Keratinocyte (primary cell): ENCODE data around the gene ADAMTSL5. TPM values are rescaled to one million over a fixed set of nuclear protein-coding genes. Genes with fewer than 3 reads are reported as not detected.

Source experiments
- DNase-seq: peaks from one replicate; pipeline ENCODE4 v3.0.0-alpha.2; 2011; ENCODE audit warnings: low read depth, missing footprints, low spot score
- FAIRE-seq: peaks from 2 replicates; lab custom pipeline; 2011; peaks lifted over from hg19 to GRCh38; lab: Jason Lieb, UNC
- H2AFZ ChIP-seq: 2 replicates; pipeline ENCODE4 v1.6.0; 2012; ENCODE audit warnings: low read length, control low read depth, inconsistent platforms; ENCODE audit not compliant: control insufficient read depth
- H3K27ac ChIP-seq: 2 replicates; pipeline ENCODE4 v1.5.1; 2011; ENCODE audit warnings: low read length; ENCODE audit not compliant: control insufficient read depth, insufficient read depth
- H3K27me3 ChIP-seq: 3 replicates; pipeline ENCODE4 v1.6.0; 2011; ENCODE audit warnings: low read length; ENCODE audit not compliant: control insufficient read depth, insufficient read depth; ENCODE audit errors: extremely low read depth
- H3K36me3 ChIP-seq, 2 experiments: 2 replicates in 1 of 2; 3 replicates in 1 of 2; pipeline ENCODE4 v1.5.1; 2011; ENCODE audit warnings: low read length in 2 of 2, mild to moderate bottlenecking in 1 of 2; ENCODE audit not compliant: control insufficient read depth in 2 of 2, insufficient read depth in 2 of 2; ENCODE audit errors: extremely low read depth in 1 of 2
- H3K4me1 ChIP-seq: 3 replicates; pipeline ENCODE4 v1.5.1; 2011; ENCODE audit warnings: low read length; ENCODE audit not compliant: control insufficient read depth, insufficient read depth; ENCODE audit errors: extremely low read depth
- H3K4me2 ChIP-seq: 3 replicates; pipeline ENCODE4 v1.6.0; 2011; ENCODE audit warnings: low read depth, low read length; ENCODE audit not compliant: control insufficient read depth, insufficient read depth; ENCODE audit errors: extremely low read depth
- H3K4me3 ChIP-seq, 3 experiments: fragments of 200-600 bp in 1 of 3; sonication (generic) in 1 of 3; 2 replicates in 2 of 3; 3 replicates in 1 of 3; pipeline ENCODE4 v1.5.1; 2011 to 2016; ENCODE audit warnings: low read length in 3 of 3, mild to moderate bottlenecking in 3 of 3, control low read depth in 2 of 3, inconsistent platforms in 1 of 3, low read depth in 1 of 3, mixed read lengths in 1 of 3, mixed run types in 1 of 3, moderate library complexity in 1 of 3; ENCODE audit not compliant: control insufficient read depth in 2 of 3, insufficient read depth in 2 of 3; ENCODE audit errors: extremely low read depth in 1 of 3
- H3K79me2 ChIP-seq: 2 replicates; pipeline ENCODE4 v1.6.0; 2012; ENCODE audit warnings: low read length; ENCODE audit not compliant: control insufficient read depth, insufficient read depth
- H3K9ac ChIP-seq: 3 replicates; pipeline ENCODE4 v1.6.0; 2011; ENCODE audit warnings: low read length; ENCODE audit not compliant: control insufficient read depth, insufficient read depth; ENCODE audit errors: extremely low read depth
- H3K9me1 ChIP-seq: 3 replicates; pipeline ENCODE4 v1.6.0; 2011; ENCODE audit warnings: low read length; ENCODE audit not compliant: control insufficient read depth, insufficient read depth; ENCODE audit errors: extremely low read depth
- H3K9me3 ChIP-seq: 2 replicates; pipeline ENCODE4 v1.5.1; 2012; ENCODE audit warnings: low read depth, low read length; ENCODE audit not compliant: control insufficient read depth
- H4K20me1 ChIP-seq: 3 replicates; pipeline ENCODE4 v1.6.0; 2011; ENCODE audit warnings: low read length; ENCODE audit not compliant: control insufficient read depth, insufficient read depth; ENCODE audit errors: extremely low read depth
- CTCF ChIP-seq, 3 experiments: IDR thresholded peaks in 1 of 3; conservative IDR thresholded peaks in 1 of 3; optimal IDR thresholded peaks in 1 of 3; 2 replicates in 2 of 3; 3 replicates in 1 of 3; pipeline versions ENCODE3 to v1.5.1; 2011; ENCODE audit warnings: low read length in 3 of 3, mild to moderate bottlenecking in 3 of 3, moderate library complexity in 2 of 3, control low read depth in 1 of 3, inconsistent platforms in 1 of 3; ENCODE audit not compliant: insufficient read depth in 2 of 3; ENCODE audit errors: extremely low read depth in 1 of 3
- EZH2 ChIP-seq: IDR thresholded peaks from one replicate; pipeline ENCODE4 v1.6.1; 2012; ENCODE audit warnings: inconsistent platforms, mild to moderate bottlenecking, low read length, moderate library complexity
- dilution Hi-C: fragments of 300-500 bp; cut with MboI; formaldehyde crosslinking; loops from one replicate; pipeline ENCODE4 v1.7.0; 2020; ENCODE audit warnings: low sequenced_read_pairs; ENCODE audit not compliant: extremely low pct_ligation_motif_present
- polyA plus RNA-seq, 5 experiments: library from polyadenylated mRNA; depleted of rRNA in 3 of 5; stranded (reverse) in 3 of 5; stranded (forward) in 1 of 5; unstranded in 1 of 5; fragments of >200 nt; gene quantifications; 1 replicate in 1 of 5; 2 replicates in 3 of 5; 3 replicates in 1 of 5; pipeline versions ENCODE4 v1.2.1 to v1.2.3, GENCODE V29; 2011 to 2012; ENCODE audit warnings: missing spikeins in 2 of 5, low read depth in 1 of 5, low replicate concordance in 1 of 5

ADAMTSL5 gene
- polyA plus RNA-seq, 1 donor (not counting 4 experiments of a cell fraction or from before 2014, with no cell fraction given), result 4.2 TPM

- Histone ChIP-seq H3K27ac (no peak overlapping the region), H3K9me1 (no peaks in the 10 kb centered on the region), H3K4me1 (no peaks in the 10 kb centered on the region), H3K4me2 (no peak overlapping the region), H3K9ac (no peak overlapping the region), H3K4me3 (no peak overlapping the region), H3K27me3 (no peaks in the 10 kb centered on the region), H3K9me3 (no peaks in the 10 kb centered on the region), H4K20me1 (no peaks in the 10 kb centered on the region), H3K36me3 (peaks cover 0 to 4% of the 10 kb centered on the region in 2 experiments), H2AFZ (no peak overlapping the region), H3K79me2 (peaks cover 2% of the 10 kb centered on the region)
- DNase-seq (no peak), FAIRE-seq (no peak)
- TF ChIP-seq EZH2 (no peak), CTCF (optimal IDR thresholded peaks at IDR 0.05 in 1 of 3, IDR thresholded peaks at IDR 0.05 in 1 of 3, conservative IDR thresholded peaks at IDR 0.05 in 1 of 3; ENCODE audit: extremely low read depth in 1 of 3, insufficient read depth in 2 of 3, low read length in 3 of 3) (no peak)
- dilution Hi-C loops, result no loop called here
Observed at GRCh38 chr19:1554968-1555367, 42.1 kb upstream of the ADAMTSL5 start.

GRCh38 chr19:1553415-1553814 is 40.6 kb upstream of the ADAMTSL5 start:
- TF ChIP-seq EZH2, result no peak
- TF ChIP-seq CTCF (optimal IDR thresholded peaks at IDR 0.05 in 1 of 3, IDR thresholded peaks at IDR 0.05 in 1 of 3, conservative IDR thresholded peaks at IDR 0.05 in 1 of 3; ENCODE audit: extremely low read depth in 1 of 3, insufficient read depth in 2 of 3, low read length in 3 of 3), result no peak
- Histone ChIP-seq H3K4me1 (no peaks in the 10 kb centered on the region), H3K79me2 (no peaks in the 10 kb centered on the region), H3K27me3 (no peaks in the 10 kb centered on the region), H3K9me1 (no peaks in the 10 kb centered on the region), H3K36me3 (peaks cover 0 to 4% of the 10 kb centered on the region in 2 experiments), H3K9ac (no peak overlapping the region), H3K27ac (no peak overlapping the region), H3K4me2 (no peak overlapping the region), H2AFZ (no peak overlapping the region), H3K4me3 (no peak overlapping the region), H3K9me3 (no peaks in the 10 kb centered on the region), H4K20me1 (no peaks in the 10 kb centered on the region)
- dilution Hi-C loops, result no loop called here
- no peak for FAIRE-seq
- DNase-seq, result no peak
